K562 (cell line): Measurements from ENCODE around the gene SYNM. TPM values are rescaled to one million over a fixed set of nuclear protein-coding genes. Genes with fewer than 3 reads are reported as not detected.

Source experiments
- ARID1B ChIP-seq: fragments of 450-650 bp; IDR thresholded peaks from 2 replicates; pipeline ENCODE4 v1.6.1; 2016; ENCODE audit warnings: antibody characterized with exemption, mild to moderate bottlenecking, inconsistent platforms
- BRF1 ChIP-seq: IDR thresholded peaks from 3 replicates; pipeline ENCODE4 v1.6.1; 2011; ENCODE audit warnings: borderline replicate concordance, mild to moderate bottlenecking; ENCODE audit not compliant: insufficient read length; ENCODE audit errors: extremely low read depth
- E2F6 ChIP-seq, 2 experiments: IDR thresholded peaks; 2 replicates each; pipeline ENCODE4 v1.6.1; 2011; ENCODE audit warnings: borderline replicate concordance in 1 of 2, control low read depth in 1 of 2, low read depth in 1 of 2, low read length in 1 of 2, mild to moderate bottlenecking in 1 of 2, mixed read lengths in 1 of 2, moderate library complexity in 1 of 2; ENCODE audit not compliant: insufficient read depth in 1 of 2, insufficient read length in 1 of 2, poor library complexity in 1 of 2, severe bottlenecking in 1 of 2; ENCODE audit errors: extremely low read depth in 1 of 2
- HMG20B ChIP-seq: fragments of 250-450 bp; sonication (Bioruptor Pico); IDR thresholded peaks from 2 replicates; pipeline ENCODE4 v1.5.0; 2021; ENCODE audit warnings: mild to moderate bottlenecking
- HNRNPLL ChIP-seq: fragments of 200-400 bp; formaldehyde crosslinking; IDR thresholded peaks from 2 replicates; pipeline ENCODE4 v1.6.1; 2017; ENCODE audit warnings: low read length, low read depth, mild to moderate bottlenecking; ENCODE audit not compliant: poor library complexity, severe bottlenecking
- L3MBTL2 ChIP-seq: fragments of 450-650 bp; IDR thresholded peaks from 2 replicates; pipeline ENCODE4 v1.6.1; 2016; ENCODE audit warnings: mild to moderate bottlenecking, moderate library complexity
- MIER1 ChIP-seq: fragments of 450-650 bp; IDR thresholded peaks from 2 replicates; pipeline ENCODE4 v1.6.1; 2016; ENCODE audit warnings: antibody characterized with exemption, mild to moderate bottlenecking, low read depth
- MTA1 ChIP-seq: fragments of 450-650 bp; IDR thresholded peaks from 2 replicates; pipeline ENCODE4 v1.6.1; 2017; ENCODE audit warnings: borderline replicate concordance
- NCOA6 ChIP-seq: fragments of 450-650 bp; IDR thresholded peaks from 2 replicates; pipeline ENCODE4 v1.6.1; 2017; ENCODE audit warnings: mild to moderate bottlenecking
- NFE2L1 ChIP-seq: fragments of 450-650 bp; IDR thresholded peaks from 2 replicates; pipeline ENCODE4 v1.6.1; 2016; ENCODE audit warnings: missing genetic modification characterization, low read depth, mild to moderate bottlenecking, missing compliant biosample characterization, moderate library complexity, borderline replicate concordance
- NUFIP1 ChIP-seq: fragments of 450-650 bp; IDR thresholded peaks from 2 replicates; pipeline ENCODE4 v1.6.1; 2018; ENCODE audit not compliant: partially characterized antibody
- POLR2A ChIP-seq: fragments of 450-650 bp; conservative IDR thresholded peaks from 2 replicates; pipeline ENCODE4 v1.6.1; 2016
- RAD21 ChIP-seq, 2 experiments: fragments of 250-450 bp in 1 of 2; fragments of 450-650 bp in 1 of 2; sonication (Bioruptor Pico) in 1 of 2; formaldehyde crosslinking in 1 of 2; IDR thresholded peaks in 1 of 2; conservative IDR thresholded peaks in 1 of 2; 2 replicates each; pipeline versions ENCODE4 v1.4.0 to v1.8.0; 2020 to 2022; ENCODE audit warnings: mild to moderate bottlenecking in 2 of 2, moderate library complexity in 1 of 2
- RB1 ChIP-seq: fragments of 450-650 bp; IDR thresholded peaks from 2 replicates; pipeline ENCODE4 v1.6.1; 2017; ENCODE audit warnings: low read depth, mild to moderate bottlenecking
- RBFOX2 ChIP-seq: fragments of 200-400 bp; formaldehyde crosslinking; IDR thresholded peaks from 2 replicates; pipeline ENCODE4 v1.6.1; 2017; ENCODE audit warnings: low read depth, mild to moderate bottlenecking, low read length, moderate library complexity
- SNAPC5 ChIP-seq: fragments of 250-450 bp; sonication (Bioruptor Pico); IDR thresholded peaks from 2 replicates; pipeline ENCODE4 v1.8.0; 2021; ENCODE audit warnings: moderate library complexity, mild to moderate bottlenecking, inconsistent platforms
- TAF15 ChIP-seq: fragments of 200-400 bp; formaldehyde crosslinking; IDR thresholded peaks from 2 replicates; pipeline ENCODE4 v1.6.1; 2017; ENCODE audit warnings: mild to moderate bottlenecking, low read depth, low read length, moderate library complexity
- VEZF1 ChIP-seq: fragments of 200-800 bp; sonication (Bioruptor generic); IDR thresholded peaks from 2 replicates; pipeline ENCODE4 v1.6.1; 2017; ENCODE audit warnings: missing genetic modification characterization, missing compliant biosample characterization
- XRCC4 ChIP-seq: IDR thresholded peaks from one replicate; pipeline ENCODE4 v1.6.1; 2011; ENCODE audit not compliant: insufficient read depth, insufficient read length; ENCODE audit errors: extremely low read depth
- ZFX ChIP-seq: sonication (generic); formaldehyde crosslinking; IDR thresholded peaks from 2 replicates; pipeline ENCODE4 v1.8.0; 2022; ENCODE audit warnings: mild to moderate bottlenecking, missing genetic modification reagents, moderate library complexity
- ZNF12 ChIP-seq: sonication (generic); formaldehyde crosslinking; IDR thresholded peaks from 2 replicates; pipeline ENCODE4 v1.4.0; 2020; ENCODE audit warnings: mild to moderate bottlenecking, missing genetic modification reagents
- polyA plus RNA-seq, 8 experiments: library from polyadenylated mRNA; depleted of rRNA in 4 of 8; stranded (reverse) in 5 of 8; unstranded in 3 of 8; fragments of >200 nt; fragmentation: Nextera tagmentation in 2 of 8; fragmentation: Illumina TruSeq in 1 of 8; extraction: Ambion mirVana in 2 of 8; extraction: Trizol in 1 of 8; gene quantifications; 2 replicates each; pipeline versions ENCODE4 v1.2.1 to v1.2.3, GENCODE V29; 2011 to 2014; ENCODE audit warnings: inconsistent platforms in 1 of 8, missing spikeins in 1 of 8
- total RNA-seq, 7 experiments: library from RNA; depleted of rRNA in 6 of 7; stranded (reverse); fragments of >200 nt in 6 of 7; fragmentation: Illumina TruSeq in 2 of 7; extraction: Trizol in 2 of 7; gene quantifications; 2 replicates each; pipeline versions ENCODE4 v1.2.1 to v1.2.3, GENCODE V29; 2011 to 2021; ENCODE audit warnings: low replicate concordance in 1 of 7

SYNM gene
- total and polyA plus RNA-seq, 9 of the 15 experiments (the other 6 are each of a cell fraction or from before 2014, with no cell fraction given) = 0.01 to 0.42 (median 0.13) TPM

GRCh38 chr15:99104788-99105513 is at the start of gene SYNM (continued):
- TF ChIP-seq VEZF1 (peak; percentile 65; the same call in 1 of the 2 replicates), NFE2L1 (tag) (no peak), SNAPC5 (no peak), ZNF12 (CRISPR knock-in tag) (no peak), ARID1B (no peak), RAD21 (CRISPR knock-in tag; conservative IDR thresholded peaks at IDR 0.05 in 1 of 2, IDR thresholded peaks at IDR 0.05 in 1 of 2) (peak; percentile 50 to 58), L3MBTL2 (peak; percentile 56; the same call in 1 of the 2 replicates), E2F6 (IDR thresholded peaks at IDR 0.05; ENCODE audit: borderline replicate concordance in 1 of 2, extremely low read depth in 1 of 2, insufficient read depth in 1 of 2, insufficient read length in 1 of 2, low read depth in 1 of 2, low read length in 1 of 2, poor library complexity in 1 of 2, severe bottlenecking in 1 of 2) (peak; percentile 25 to 68), MIER1 (no peak), RB1 (peak; percentile 49; the same call in 1 of the 2 replicates), BRF1 (no peak), MTA1 (no peak), POLR2A (no peak), HNRNPLL (peak; percentile 39), TAF15 (no peak), RBFOX2 (0 out of 2 replicates have a peak, but pooled peaks have one; percentile 20), ZFX (no peak; the same call in 1 of the 2 replicates), NCOA6 (peak; percentile 68; the same call in 1 of the 2 replicates), HMG20B (no peak), NUFIP1 (no peak), XRCC4 (no peak)
